H1 (cell line): ENCODE data around the gene FHIT. TPM values are rescaled to one million over a fixed set of nuclear protein-coding genes. Genes with fewer than 3 reads are reported as not detected.

Experiments used
- SRF ChIP-seq: IDR thresholded peaks from 2 replicates; pipeline ENCODE4 v1.6.1; 2011; ENCODE audit warnings: mild to moderate bottlenecking, low read depth, low read length, moderate library complexity
- polyA plus RNA-seq, 7 experiments: library from polyadenylated mRNA; depleted of rRNA in 3 of 7; stranded (reverse) in 5 of 7; unstranded in 2 of 7; fragments of >200 nt in 5 of 7; fragments of 200-250 nt in 2 of 7; gene quantifications; 1 replicate in 5 of 7; 2 replicates in 1 of 7; 4 replicates in 1 of 7; pipeline versions ENCODE4 v1.2.1 to v1.2.3, GENCODE V29; 2011 to 2013; ENCODE audit warnings: missing spikeins in 2 of 7, mixed read lengths in 2 of 7
- total RNA-seq: library from RNA; stranded (reverse); fragmentation: NEBNext Ultra II Directional; extraction: Animal tissue kit (Norgen Biotek cat#: 25700); gene quantifications from 2 replicates; pipeline ENCODE4 v1.2.1, GENCODE V29; 2021
- TF ChIP-seq, protein P1 (sequence below): IDR thresholded peaks from 2 replicates; pipeline ENCODE4 v1.6.1; 2011; ENCODE audit warnings: low read depth, mild to moderate bottlenecking, low read length; ENCODE audit not compliant: insufficient read depth
- TF ChIP-seq, protein P2 (sequence below): IDR thresholded peaks from 2 replicates; pipeline ENCODE4 v1.6.1; 2012; ENCODE audit warnings: inconsistent platforms

The FHIT gene
- total and polyA plus RNA-seq, 2 of the 8 experiments (the other 6 are each of a cell fraction or from before 2014, with no cell fraction given), result 1.2 to 3.2 TPM

DNA sequence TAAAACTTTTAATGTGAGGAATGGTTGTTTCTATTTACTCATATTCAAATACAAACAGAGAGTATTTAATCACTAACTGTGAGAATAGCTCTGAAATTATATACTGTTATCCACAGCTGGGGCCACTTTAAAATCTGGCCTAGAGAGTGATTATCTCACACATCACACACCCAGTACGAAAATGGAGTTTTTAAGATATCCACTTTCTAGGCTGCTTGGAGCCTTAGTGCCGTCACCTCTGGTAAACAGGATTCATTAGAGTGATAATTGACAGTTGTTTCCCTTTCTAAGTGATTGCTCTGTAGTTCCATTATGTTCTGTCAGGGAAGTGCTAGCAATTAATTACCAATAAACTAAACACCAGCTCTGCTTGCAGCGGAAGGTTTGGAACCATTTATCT lies 942.4 kb downstream of the FHIT start (continued):
- TF ChIP-seq SRF, result no peak
- TF ChIP-seq, protein P1, sequence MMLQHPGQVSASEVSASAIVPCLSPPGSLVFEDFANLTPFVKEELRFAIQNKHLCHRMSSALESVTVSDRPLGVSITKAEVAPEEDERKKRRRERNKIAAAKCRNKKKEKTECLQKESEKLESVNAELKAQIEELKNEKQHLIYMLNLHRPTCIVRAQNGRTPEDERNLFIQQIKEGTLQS, result no peak
- TF ChIP-seq, protein P2, sequence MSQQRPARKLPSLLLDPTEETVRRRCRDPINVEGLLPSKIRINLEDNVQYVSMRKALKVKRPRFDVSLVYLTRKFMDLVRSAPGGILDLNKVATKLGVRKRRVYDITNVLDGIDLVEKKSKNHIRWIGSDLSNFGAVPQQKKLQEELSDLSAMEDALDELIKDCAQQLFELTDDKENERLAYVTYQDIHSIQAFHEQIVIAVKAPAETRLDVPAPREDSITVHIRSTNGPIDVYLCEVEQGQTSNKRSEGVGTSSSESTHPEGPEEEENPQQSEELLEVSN, result no peak
